Common myeloid progenitor, CD34-positive (primary cell): ENCODE data around the gene GALNT3.

ENCODE experiments used
- CTCF ChIA-PET: fragments of 350-600 bp; sonication (Branson Sonifier 250); formaldehyde crosslinking; loops from one replicate; lab custom pipeline; 2021; ENCODE audit warnings: antibody characterized with exemption; lab: Charles Lee
- POLR2A ChIA-PET: fragments of 350-600 bp; sonication (Branson Sonifier 250); formaldehyde crosslinking; loops from one replicate; lab custom pipeline; 2021; ENCODE audit warnings: antibody characterized with exemption; lab: Charles Lee
- DNase-seq, 3 donors: peaks; one replicate each; pipeline versions ENCODE4 v3.0.0 to v3.0.0-alpha.2; 2013
- H3K27ac ChIP-seq, 2 experiments: 1 replicate in 1 of 2; 2 replicates in 1 of 2; pipeline ENCODE4 v1.7.0; 2013; ENCODE audit warnings: inconsistent platforms in 2 of 2, low read length in 2 of 2, mild to moderate bottlenecking in 2 of 2, low read depth in 1 of 2, moderate library complexity in 1 of 2; ENCODE audit not compliant: severe bottlenecking in 2 of 2, insufficient read depth in 1 of 2, poor library complexity in 1 of 2
- H3K27me3 ChIP-seq, 5 experiments: replicated peaks in 2 of 5; 1 replicate in 3 of 5; 2 replicates in 2 of 5; pipeline versions ENCODE4 v1.6.1 to v1.7.0; 2013; ENCODE audit warnings: low read length in 4 of 5, mild to moderate bottlenecking in 2 of 5, moderate library complexity in 2 of 5, inconsistent platforms in 1 of 5; ENCODE audit not compliant: insufficient read depth in 5 of 5, control insufficient read depth in 4 of 5
- H3K36me3 ChIP-seq, 4 experiments: 1 replicate in 2 of 4; 2 replicates in 2 of 4; pipeline versions ENCODE4 v1.6.1 to v1.7.0; 2013; ENCODE audit warnings: low read length in 3 of 4, control low read depth in 1 of 4, mild to moderate bottlenecking in 1 of 4; ENCODE audit not compliant: control insufficient read depth in 4 of 4, insufficient read depth in 4 of 4
- H3K4me1 ChIP-seq, 4 experiments: 1 replicate in 3 of 4; 2 replicates in 1 of 4; pipeline versions ENCODE4 v1.6.1 to v1.7.1; 2013; ENCODE audit warnings: low read length in 3 of 4, mild to moderate bottlenecking in 3 of 4, control low read depth in 1 of 4, inconsistent platforms in 1 of 4, moderate library complexity in 1 of 4; ENCODE audit not compliant: control insufficient read depth in 4 of 4, insufficient read depth in 4 of 4; ENCODE audit errors: control extremely low read depth in 1 of 4
- H3K4me3 ChIP-seq, 7 experiments: 1 replicate in 4 of 7; 2 replicates in 3 of 7; pipeline versions ENCODE4 v1.5.1 to v1.7.0; 2013; ENCODE audit warnings: mild to moderate bottlenecking in 7 of 7, low read length in 6 of 7, moderate library complexity in 6 of 7, inconsistent platforms in 2 of 7, low read depth in 2 of 7, control low read depth in 1 of 7; ENCODE audit not compliant: insufficient read depth in 4 of 7, control insufficient read depth in 1 of 7; ENCODE audit errors: extremely low read depth in 1 of 7
- H3K9me3 ChIP-seq, 5 experiments: 1 replicate in 4 of 5; 2 replicates in 1 of 5; pipeline versions ENCODE4 v1.6.1 to v1.7.1; 2013; ENCODE audit warnings: low read length in 4 of 5, mild to moderate bottlenecking in 2 of 5, inconsistent platforms in 1 of 5, low read depth in 1 of 5, moderate library complexity in 1 of 5; ENCODE audit not compliant: control insufficient read depth in 4 of 5, insufficient read depth in 2 of 5; ENCODE audit errors: control extremely low read depth in 1 of 5
- WGBS: methylation state at CpG from one replicate; pipeline ENCODE4 v1.1.5; 2013; ENCODE audit not compliant: insufficient coverage; 5-methylcytosine and 5-hydroxymethylcytosine counted together

GALNT3 gene

DNA sequence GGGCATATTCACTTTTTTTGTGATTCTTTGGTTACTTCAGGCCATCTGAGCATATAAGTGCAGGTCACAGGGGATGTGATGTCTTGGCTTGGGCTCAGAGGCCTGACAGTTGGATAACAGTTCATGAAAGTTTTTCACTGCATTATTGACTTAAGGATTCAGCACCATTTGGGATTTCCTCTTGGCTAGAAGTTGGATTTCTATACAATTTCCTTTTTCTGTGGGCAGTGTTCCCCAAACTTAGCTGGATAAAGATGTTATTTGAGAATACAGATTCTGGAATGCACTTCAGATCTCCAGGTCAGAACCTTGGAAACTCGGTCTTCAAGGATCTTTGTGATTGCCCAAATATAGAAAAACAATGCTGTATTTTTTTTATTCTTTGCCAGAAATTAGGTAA lies 78.0 kb downstream of the GALNT3 start:
- H3K9me3 ChIP-seq, result peaks cover 0 to 3% (median 0%) of the 10 kb centered on the region in 5 experiments
- CTCF ChIA-PET, result no interaction called here

GRCh38 chr2:165706960-165707487 lies 87.0 kb downstream of the GALNT3 start:
- Histone ChIP-seq H3K27ac (no peak overlapping the region), H3K36me3 (no peaks in the 10 kb centered on the region), H3K4me1 (no peaks in the 10 kb centered on the region), H3K27me3 (no peaks in the 10 kb centered on the region), H3K4me3 (no peak overlapping the region), H3K9me3 (peaks cover 0 to 3% (median 0%) of the 10 kb centered on the region in 5 experiments)
- POLR2A ChIA-PET, result no interaction called here
- WGBS, result 100% methylated on average over 1 of the region's 3 CpGs
- no peak for DNase-seq
- CTCF ChIA-PET, result no interaction called here

More for the DNA sequence above, 78.0 kb downstream of the GALNT3 start:
- no peak overlapping the region for H3K4me3 ChIP-seq
- no peak overlapping the region for H3K27ac ChIP-seq
- DNase-seq, result no peak
- POLR2A ChIA-PET, result no interaction called here
- H3K36me3 ChIP-seq, result no peaks in the 10 kb centered on the region
- H3K4me1 ChIP-seq, result no peaks in the 10 kb centered on the region
- WGBS, result 80% methylated on average over 1 of the region's 1 CpG
- H3K27me3 ChIP-seq, result no peaks in the 10 kb centered on the region

DNA sequence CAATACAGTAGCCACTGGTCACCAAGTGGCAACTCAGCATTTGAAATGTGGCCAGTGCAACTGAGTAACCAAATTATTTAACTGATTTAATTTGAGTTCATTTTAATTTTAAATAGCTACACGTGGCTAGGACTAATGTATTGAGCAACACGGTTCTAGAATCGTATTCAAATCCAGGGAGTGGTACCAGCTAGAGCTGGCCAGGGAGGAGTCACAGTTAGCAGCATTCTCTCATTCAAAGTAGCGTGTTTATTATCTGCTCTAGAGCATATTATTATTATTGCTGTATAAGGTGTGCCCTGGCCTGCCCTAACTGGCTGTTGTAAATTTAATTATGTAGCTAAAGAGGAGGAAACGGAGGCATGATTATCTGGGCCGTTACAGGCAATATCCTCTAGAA lies 92.9 kb downstream of the GALNT3 start:
- H3K27me3 ChIP-seq, result no peaks in the 10 kb centered on the region
- ChIA-PET POLR2A (no interaction called here), CTCF (interaction anchor here (0.7 to 3.1 kb wide), 8 partner anchors 71 to 462 kb away, joined by 3 to 12 read pairs (median 4); partner anchors contain the start of gene SCN2A)
- no peak for DNase-seq
- no peaks in the 10 kb centered on the region for H3K9me3 ChIP-seq
- no peaks in the 10 kb centered on the region for H3K36me3 ChIP-seq
- H3K27ac ChIP-seq, result no peak overlapping the region
- no peak overlapping the region for H3K4me3 ChIP-seq
- no peaks in the 10 kb centered on the region for H3K4me1 ChIP-seq
- no CpG with 5 or more reads among the region's 6 CpGs for WGBS

DNA sequence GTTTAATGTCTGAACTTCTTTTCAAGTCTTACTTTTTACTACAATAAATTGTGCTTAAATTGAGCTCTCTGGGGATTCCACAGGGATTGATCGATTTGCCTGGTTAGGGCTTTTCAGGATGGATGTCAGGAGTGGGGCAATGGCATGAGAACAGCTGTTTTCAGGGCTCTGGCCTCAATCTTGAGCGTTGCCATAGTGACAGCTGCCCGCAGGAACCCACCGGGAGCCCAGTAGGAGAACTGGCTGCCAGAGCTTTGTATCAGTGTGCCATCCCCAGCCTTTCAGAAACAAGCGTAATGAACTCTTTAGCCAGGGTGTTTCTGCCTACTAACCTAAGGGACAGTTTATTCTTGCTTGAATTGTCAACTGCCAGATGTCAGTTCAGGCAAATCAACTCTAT lies 93.5 kb downstream of the GALNT3 start:
- DNase-seq, result no peak
- ChIA-PET CTCF (interaction anchor here (0.7 to 3.1 kb wide), 9 partner anchors 9 to 461 kb away, joined by 3 to 12 read pairs (median 3); partner anchors contain the start of gene SCN2A), POLR2A (no interaction called here)
- Histone ChIP-seq H3K27me3 (no peaks in the 10 kb centered on the region), H3K36me3 (no peaks in the 10 kb centered on the region), H3K9me3 (no peaks in the 10 kb centered on the region), H3K4me1 (no peaks in the 10 kb centered on the region), H3K4me3 (no peak overlapping the region), H3K27ac (no peak overlapping the region)
- 96% methylated on average over 5 of the region's 5 CpGs for WGBS

- Histone ChIP-seq H3K4me3 (no peak overlapping the region), H3K36me3 (no peaks in the 10 kb centered on the region), H3K4me1 (no peaks in the 10 kb centered on the region), H3K27me3 (no peaks in the 10 kb centered on the region), H3K9me3 (no peaks in the 10 kb centered on the region), H3K27ac (no peak overlapping the region)
- POLR2A ChIA-PET, result no interaction called here
- CTCF ChIA-PET, result interaction anchor here (1.0 to 3.1 kb wide), 5 partner anchors 70 to 461 kb away, joined by 3 to 12 read pairs (median 4); partner anchors contain the start of gene SCN2A
- WGBS, result 100% methylated on average over 1 of the region's 2 CpGs
- no peak for DNase-seq
Observed at GRCh38 chr2:165699946-165700345, 94.1 kb downstream of the GALNT3 start.

DNA sequence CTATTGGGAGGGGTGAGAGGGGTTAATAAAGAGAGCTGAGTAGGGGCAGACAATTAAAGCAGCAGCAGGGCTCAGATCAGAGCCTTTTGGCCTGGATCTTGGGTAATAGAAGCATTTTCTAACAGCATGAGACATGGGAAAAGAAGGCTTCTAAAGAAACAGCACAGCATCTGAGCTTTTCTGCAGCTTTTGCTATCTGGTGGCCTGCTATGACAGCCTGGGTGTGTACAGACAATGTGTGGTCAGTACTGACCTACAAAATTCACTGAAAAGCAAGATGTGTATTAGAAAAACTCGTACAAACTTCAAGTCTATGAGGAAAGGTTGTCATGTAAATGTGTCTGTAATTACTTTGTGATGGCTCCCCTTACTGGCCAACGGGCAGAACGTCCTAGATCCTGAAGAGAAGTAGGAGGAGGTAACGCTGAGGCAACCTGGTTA lies 95.6 kb downstream of the GALNT3 start:
- ChIA-PET CTCF (interaction anchor here (0.8 to 3.0 kb wide), 5 partner anchors 13 to 459 kb away, joined by 3 to 22 read pairs (median 6); partner anchors contain the start of gene SCN2A), POLR2A (no interaction called here)
- Histone ChIP-seq H3K4me3 (no peak overlapping the region), H3K36me3 (no peaks in the 10 kb centered on the region), H3K27ac (no peak overlapping the region), H3K27me3 (no peaks in the 10 kb centered on the region), H3K4me1 (no peaks in the 10 kb centered on the region), H3K9me3 (no peaks in the 10 kb centered on the region)
- WGBS, result no CpG with 5 or more reads among the region's 4 CpGs
- DNase-seq, result peak; percentile 40 to 74 (median 73)

DNA sequence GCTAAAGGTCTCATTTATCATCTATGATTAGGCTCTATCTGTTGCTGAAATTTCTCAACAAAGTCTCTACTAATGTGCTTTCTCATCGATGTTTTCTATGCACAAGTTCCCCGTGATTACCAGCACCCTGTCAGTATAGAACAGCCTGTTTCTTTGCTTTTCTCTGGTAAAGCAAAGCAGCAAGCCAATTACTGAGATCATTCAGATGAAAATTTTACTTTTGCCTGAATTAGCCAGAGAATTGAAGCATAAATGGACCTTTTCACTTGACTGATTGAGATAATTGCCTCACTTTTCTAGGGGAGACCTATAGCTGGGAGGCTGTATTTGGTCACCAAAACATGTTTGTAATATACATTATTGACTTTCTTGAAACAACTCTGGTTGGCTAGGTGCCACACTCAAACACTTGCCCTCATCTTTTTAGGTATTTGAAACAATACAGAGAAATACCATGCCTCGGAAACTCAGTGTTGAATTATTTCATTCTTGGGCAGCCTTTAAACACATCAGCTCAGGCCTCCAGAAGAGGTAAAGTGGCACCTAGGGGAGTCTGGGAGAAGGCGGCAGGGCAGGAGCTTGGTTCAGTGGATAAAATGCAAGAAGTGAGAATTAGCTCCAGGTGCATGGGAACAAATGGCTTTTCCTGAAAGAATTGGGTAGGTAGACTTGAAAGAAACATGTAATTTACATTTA lies 96.2 kb downstream of the GALNT3 start:
- Histone ChIP-seq H3K36me3 (no peaks in the 10 kb centered on the region), H3K9me3 (no peaks in the 10 kb centered on the region), H3K27me3 (no peaks in the 10 kb centered on the region), H3K27ac (no peak overlapping the region), H3K4me1 (no peaks in the 10 kb centered on the region), H3K4me3 (no peak overlapping the region)
- no peak for DNase-seq
- CTCF ChIA-PET, result interaction anchor here (0.8 to 3.0 kb wide), 4 partner anchors 12 to 296 kb away, joined by 3 to 22 read pairs (median 4); no protein-coding TSS in a partner anchor
- POLR2A ChIA-PET, result no interaction called here
- 92% methylated on average over 4 of the region's 4 CpGs for WGBS
